GM12878 (cell line): ENCODE results near the gene TMEM237. TPM values are rescaled to one million over a fixed set of nuclear protein-coding genes. Genes with fewer than 3 reads are reported as not detected.

Experiments used
- ATAC-seq: fragments of 200-7000 bp; cut with Tn5 transposase; 3 replicates; pipeline ENCODE4 v1.9.1; 2020; ENCODE audit warnings: mild to moderate bottlenecking, moderate library complexity
- BruUV-seq: library from RNA; stranded (reverse); fragments of 400-500 nt; replicated peaks from 2 replicates; lab custom pipeline; 2021; lab: Mats Ljungman, UMichigan
- CTCF ChIA-PET: fragments of 300-600 bp; sonication (Branson Sonifier 250); formaldehyde crosslinking; extraction: SDS; loops from one replicate; lab custom pipeline; 2021; ENCODE audit warnings: inconsistent platforms; lab: Yijun Ruan, JAX
- POLR2A ChIA-PET: fragments of 350-600 bp; formaldehyde crosslinking; extraction: SDS; loops from one replicate; lab custom pipeline; 2021; ENCODE audit warnings: inconsistent platforms; lab: Charles Lee
- RAD21 ChIA-PET: fragments of 300-600 bp; sonication (Branson Sonifier 250); formaldehyde crosslinking; loops from one replicate; lab custom pipeline; 2023; ENCODE audit warnings: antibody characterized with exemption; ENCODE audit not compliant: unreplicated experiment; lab: Charles Lee
- SMC1A ChIA-PET: fragments of 300-600 bp; sonication (Branson Sonifier 250); formaldehyde crosslinking; loops from one replicate; lab custom pipeline; 2023; ENCODE audit not compliant: unreplicated experiment, uncharacterized antibody; lab: Charles Lee
- DNase-seq: peaks from one replicate; pipeline ENCODE4 v3.0.0-alpha.2; 2011; ENCODE audit warnings: low read depth, low spot score
- FAIRE-seq: peaks from 3 replicates; lab custom pipeline; 2011; peaks lifted over from hg19 to GRCh38; lab: Jason Lieb, UNC
- H2AFZ ChIP-seq: 2 replicates; pipeline ENCODE4 v1.6.0; 2011; ENCODE audit warnings: low read depth, low read length, control low read depth; ENCODE audit not compliant: control insufficient read depth
- H3K27ac ChIP-seq: 2 replicates; pipeline ENCODE4 v1.5.1; 2011; ENCODE audit warnings: control low read depth; ENCODE audit not compliant: control insufficient read depth, insufficient read depth
- H3K27me3 ChIP-seq, 2 experiments: replicated peaks in 1 of 2; 2 replicates each; pipeline versions ENCODE4 v1.6.0 to v1.6.1; 2011; ENCODE audit warnings: low read length in 1 of 2; ENCODE audit not compliant: control insufficient read depth in 2 of 2, insufficient read depth in 2 of 2
- H3K36me3 ChIP-seq, 2 experiments: 2 replicates each; pipeline ENCODE4 v1.5.1; 2011; ENCODE audit warnings: low read length in 1 of 2; ENCODE audit not compliant: control insufficient read depth in 2 of 2, insufficient read depth in 2 of 2
- H3K4me1 ChIP-seq: 2 replicates; pipeline ENCODE4 v1.6.1; 2011; ENCODE audit warnings: mild to moderate bottlenecking, low read length, moderate library complexity, mixed read lengths; ENCODE audit not compliant: control insufficient read depth, insufficient read depth
- H3K4me2 ChIP-seq: 2 replicates; pipeline ENCODE4 v1.6.0; 2011; ENCODE audit warnings: control low read depth; ENCODE audit not compliant: control insufficient read depth, insufficient read depth
- H3K4me3 ChIP-seq: fragments of 200-600 bp; sonication (generic); 2 replicates; pipeline ENCODE4 v1.5.1; 2016
- H3K79me2 ChIP-seq: 2 replicates; pipeline ENCODE4 v1.6.0; 2011; ENCODE audit warnings: low read length; ENCODE audit not compliant: control insufficient read depth, insufficient read depth
- H3K9ac ChIP-seq: 2 replicates; pipeline ENCODE4 v1.8.0; 2011; ENCODE audit warnings: low read length, control low read depth, mixed read lengths; ENCODE audit not compliant: control insufficient read depth, insufficient read depth
- H3K9me3 ChIP-seq: replicated peaks from 3 replicates; pipeline ENCODE4 v1.5.1; 2011; ENCODE audit warnings: mild to moderate bottlenecking, low read length; ENCODE audit not compliant: control insufficient read depth, insufficient read depth
- H4K20me1 ChIP-seq: 2 replicates; pipeline ENCODE4 v1.6.0; 2011; ENCODE audit not compliant: control insufficient read depth, insufficient read depth
- ASH2L ChIP-seq: fragments of 300-600, 200-600 bp; sonication (generic); IDR thresholded peaks from 2 replicates; pipeline ENCODE4 v1.6.1; 2017; ENCODE audit warnings: low read depth, mild to moderate bottlenecking, borderline replicate concordance
- CREM ChIP-seq: IDR thresholded peaks from 2 replicates; pipeline ENCODE4 v1.6.1; 2014; ENCODE audit warnings: antibody characterized with exemption, low read depth
- HDAC6 ChIP-seq: fragments of 200-600 bp; sonication (generic); IDR thresholded peaks from one replicate; pipeline ENCODE4 v1.8.0; 2017; ENCODE audit warnings: antibody characterized with exemption; ENCODE audit not compliant: unreplicated experiment
- NKRF ChIP-seq: fragments of 450-650 bp; conservative IDR thresholded peaks from 2 replicates; pipeline ENCODE4 v1.6.1; 2017; ENCODE audit warnings: mild to moderate bottlenecking, moderate library complexity
- PAX8 ChIP-seq: fragments of 450-650 bp; IDR thresholded peaks from 2 replicates; pipeline ENCODE4 v1.6.1; 2017; ENCODE audit warnings: mild to moderate bottlenecking, moderate library complexity
- POLR2AphosphoS5 ChIP-seq: IDR thresholded peaks from 2 replicates; pipeline ENCODE4 v1.6.1; 2011; ENCODE audit warnings: mild to moderate bottlenecking, low read length, inconsistent platforms
- SMAD5 ChIP-seq: IDR thresholded peaks from 2 replicates; pipeline ENCODE4 v1.6.1; 2016; ENCODE audit warnings: antibody characterized with exemption, low read depth
- SMC3 ChIP-seq: IDR thresholded peaks from 2 replicates; pipeline ENCODE4 v1.6.1; 2011; ENCODE audit warnings: low read length, improper control_type of control experiment, borderline replicate concordance
- TCF3 ChIP-seq: IDR thresholded peaks from 2 replicates; pipeline ENCODE4 v1.6.1; 2012; ENCODE audit warnings: low read depth, mild to moderate bottlenecking, low read length, borderline replicate concordance; ENCODE audit not compliant: insufficient read depth
- WGBS: methylation state at CpG from one replicate; pipeline ENCODE4 v1.1.6; 2016; ENCODE audit warnings: low lambda C conversion rate; ENCODE audit not compliant: insufficient replicate concordance, insufficient coverage; ENCODE audit errors: missing lambda C conversion rate; 5-methylcytosine and 5-hydroxymethylcytosine counted together
- in situ Hi-C: fragments of 300-500 bp; cut with MboI; formaldehyde crosslinking; loops from 9 replicates; pipeline ENCODE4 v1.14.3; 2018; ENCODE audit warnings: mixed read lengths
- intact Hi-C: fragments of 100-400 bp; cut with micrococcal nuclease; formaldehyde crosslinking; loops from one replicate; pipeline ENCODE4 v1.14.2; 2022; ENCODE audit not compliant: unreplicated experiment
- polyA plus RNA-seq, 11 experiments: library from polyadenylated mRNA; depleted of rRNA in 4 of 11; unstranded in 6 of 11; stranded (reverse) in 5 of 11; fragments of >200 nt; fragmentation: Nextera tagmentation in 4 of 11; fragmentation: Illumina TruSeq in 1 of 11; extraction: Ambion mirVana in 4 of 11; extraction: Trizol in 1 of 11; gene quantifications; 1 replicate in 1 of 11; 2 replicates in 10 of 11; pipeline versions ENCODE4 v1.2.1 to v1.2.3, GENCODE V29; 2011 to 2016; ENCODE audit warnings: inconsistent platforms in 2 of 11, missing spikeins in 2 of 11, low read depth in 1 of 11
- total RNA-seq, 4 experiments: library from RNA; depleted of rRNA in 3 of 4; stranded (reverse); fragments of >200 nt in 3 of 4; fragmentation: Illumina TruSeq in 1 of 4; extraction: Trizol in 1 of 4; gene quantifications; 2 replicates each; pipeline versions ENCODE4 v1.2.1 to v1.2.3, GENCODE V29; 2013 to 2021
- TF ChIP-seq, protein P1 (sequence below): IDR thresholded peaks from 2 replicates; pipeline ENCODE4 v1.6.1; 2011; ENCODE audit warnings: borderline replicate concordance, low read depth, mild to moderate bottlenecking, moderate library complexity, low read length; ENCODE audit not compliant: insufficient read depth, poor library complexity, severe bottlenecking
- TF ChIP-seq, protein P2 (sequence below), 3 experiments: IDR thresholded peaks in 2 of 3; conservative IDR thresholded peaks in 1 of 3; 2 replicates each; pipeline ENCODE4 v1.5.1; 2011; ENCODE audit warnings: low read depth in 3 of 3, low read length in 3 of 3, mild to moderate bottlenecking in 3 of 3, control low read depth in 2 of 3, moderate library complexity in 2 of 3, inconsistent platforms in 1 of 3, mixed read lengths in 1 of 3; ENCODE audit not compliant: control insufficient read depth in 2 of 3, insufficient read depth in 1 of 3; ENCODE audit errors: extremely low read depth in 1 of 3

TMEM237 gene
- total and polyA plus RNA-seq, 10 of the 15 experiments (the other 5 are each of a cell fraction or from before 2014, with no cell fraction given), result 15.0 to 43.7 (median 29.3) TPM

- H3K4me1 ChIP-seq, result no peaks in the 10 kb centered on the region
- H3K27me3 ChIP-seq, result no peaks in the 10 kb centered on the region; a peak in 1 of 4 replicates
- H4K20me1 ChIP-seq, result no peaks in the 10 kb centered on the region
- H3K79me2 ChIP-seq, result no peaks in the 10 kb centered on the region
- H3K4me3 ChIP-seq, result no peak overlapping the region
- in situ Hi-C loops, result no loop called here
- no TSS peak for BruUV-seq
- FAIRE-seq (no peak), ATAC-seq (no peak), DNase-seq (no peak)
- H3K4me2 ChIP-seq, result no peak overlapping the region
- H2AFZ ChIP-seq, result no peak overlapping the region
- RAD21 ChIA-PET, result no interaction called here
- POLR2A ChIA-PET, result no interaction called here
- intact Hi-C loops, result no loop called here
- no peaks in the 10 kb centered on the region for H3K9me3 ChIP-seq
- no peak overlapping the region for H3K9ac ChIP-seq
- CTCF ChIA-PET, result no interaction called here
- 0% methylated on average over 1 of the region's 1 CpG for WGBS
- H3K27ac ChIP-seq, result no peak overlapping the region
- SMC1A ChIA-PET, result no interaction called here
- TF ChIP-seq NKRF (no peak), SMAD5 (no peak)
- TF ChIP-seq, protein P1, sequence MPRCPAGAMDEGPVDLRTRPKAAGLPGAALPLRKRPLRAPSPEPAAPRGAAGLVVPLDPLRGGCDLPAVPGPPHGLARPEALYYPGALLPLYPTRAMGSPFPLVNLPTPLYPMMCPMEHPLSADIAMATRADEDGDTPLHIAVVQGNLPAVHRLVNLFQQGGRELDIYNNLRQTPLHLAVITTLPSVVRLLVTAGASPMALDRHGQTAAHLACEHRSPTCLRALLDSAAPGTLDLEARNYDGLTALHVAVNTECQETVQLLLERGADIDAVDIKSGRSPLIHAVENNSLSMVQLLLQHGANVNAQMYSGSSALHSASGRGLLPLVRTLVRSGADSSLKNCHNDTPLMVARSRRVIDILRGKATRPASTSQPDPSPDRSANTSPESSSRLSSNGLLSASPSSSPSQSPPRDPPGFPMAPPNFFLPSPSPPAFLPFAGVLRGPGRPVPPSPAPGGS, result no peak
- H3K36me3 ChIP-seq, result no peaks in the 10 kb centered on the region
Measured at GRCh38 chr2:201608021-201608420, 35.3 kb downstream of the TMEM237 start.

- ATAC-seq, result no peak
- H3K36me3 ChIP-seq, result no peaks in the 10 kb centered on the region
- POLR2A ChIA-PET, result no interaction called here
- no peak for TF ChIP-seq CREM
- TF ChIP-seq, protein P1, result no peak
- TF ChIP-seq SMC3, result no peak
- no peak for TF ChIP-seq POLR2AphosphoS5
- no peak for TF ChIP-seq ASH2L
- no peak for TF ChIP-seq HDAC6
- TF ChIP-seq, protein P2, sequence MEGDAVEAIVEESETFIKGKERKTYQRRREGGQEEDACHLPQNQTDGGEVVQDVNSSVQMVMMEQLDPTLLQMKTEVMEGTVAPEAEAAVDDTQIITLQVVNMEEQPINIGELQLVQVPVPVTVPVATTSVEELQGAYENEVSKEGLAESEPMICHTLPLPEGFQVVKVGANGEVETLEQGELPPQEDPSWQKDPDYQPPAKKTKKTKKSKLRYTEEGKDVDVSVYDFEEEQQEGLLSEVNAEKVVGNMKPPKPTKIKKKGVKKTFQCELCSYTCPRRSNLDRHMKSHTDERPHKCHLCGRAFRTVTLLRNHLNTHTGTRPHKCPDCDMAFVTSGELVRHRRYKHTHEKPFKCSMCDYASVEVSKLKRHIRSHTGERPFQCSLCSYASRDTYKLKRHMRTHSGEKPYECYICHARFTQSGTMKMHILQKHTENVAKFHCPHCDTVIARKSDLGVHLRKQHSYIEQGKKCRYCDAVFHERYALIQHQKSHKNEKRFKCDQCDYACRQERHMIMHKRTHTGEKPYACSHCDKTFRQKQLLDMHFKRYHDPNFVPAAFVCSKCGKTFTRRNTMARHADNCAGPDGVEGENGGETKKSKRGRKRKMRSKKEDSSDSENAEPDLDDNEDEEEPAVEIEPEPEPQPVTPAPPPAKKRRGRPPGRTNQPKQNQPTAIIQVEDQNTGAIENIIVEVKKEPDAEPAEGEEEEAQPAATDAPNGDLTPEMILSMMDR (IDR thresholded peaks at IDR 0.05 in 2 of 3, conservative IDR thresholded peaks at IDR 0.05 in 1 of 3; ENCODE audit: control insufficient read depth in 2 of 3, extremely low read depth in 1 of 3, insufficient read depth in 1 of 3, low read depth in 3 of 3, low read length in 3 of 3), result no peak
- TF ChIP-seq TCF3, result no peak
- no peak for TF ChIP-seq PAX8
Measured at GRCh38 chr2:201607568-201607967, 35.7 kb downstream of the TMEM237 start.

More at GRCh38 chr2:201607568-201607967, 35.7 kb downstream of the TMEM237 start:
- no peaks in the 10 kb centered on the region for H3K79me2 ChIP-seq
- RAD21 ChIA-PET, result no interaction called here
- CTCF ChIA-PET, result no interaction called here
- intact Hi-C loops, result no loop called here
- no peak overlapping the region for H3K4me3 ChIP-seq
- FAIRE-seq (no peak), DNase-seq (no peak)
- BruUV-seq, result no TSS peak
- H3K4me2 ChIP-seq, result no peak overlapping the region
- 2% methylated on average over 2 of the region's 2 CpGs for WGBS
- no peak overlapping the region for H3K27ac ChIP-seq
- H3K27me3 ChIP-seq, result no peaks in the 10 kb centered on the region; a peak in 1 of 4 replicates
- H2AFZ ChIP-seq, result no peak overlapping the region
- no peaks in the 10 kb centered on the region for H3K4me1 ChIP-seq
- no peaks in the 10 kb centered on the region for H4K20me1 ChIP-seq
- H3K9ac ChIP-seq, result no peak overlapping the region
- SMC1A ChIA-PET, result no interaction called here
- in situ Hi-C loops, result no loop called here
- H3K9me3 ChIP-seq, result no peaks in the 10 kb centered on the region
